Measurements from ENCODE around the gene ARMH3. TPM values are rescaled to one million over a fixed set of nuclear protein-coding genes. Genes with fewer than 3 reads are reported as not detected.
A peak's percentile ranks its signal among the peaks of the same experiment; 100 is the strongest.

The ARMH3 gene
- total RNA-seq, 1 donor from 2014 or later, result 28.8 TPM

GRCh38 chr10:101888251-101888949 is 167.6 kb downstream of the ARMH3 start:
- H3K36me3 Mint-ChIP-seq (ENCODE audit: unreplicated experiment), result peaks cover 11% of the 10 kb centered on the region
- H3K27me3 Mint-ChIP-seq (ENCODE audit: unreplicated experiment), result no peaks in the 10 kb centered on the region
- no peak overlapping the region for H3K4me3 Mint-ChIP-seq (ENCODE audit: unreplicated experiment)
- TF ChIP-seq, protein P1, sequence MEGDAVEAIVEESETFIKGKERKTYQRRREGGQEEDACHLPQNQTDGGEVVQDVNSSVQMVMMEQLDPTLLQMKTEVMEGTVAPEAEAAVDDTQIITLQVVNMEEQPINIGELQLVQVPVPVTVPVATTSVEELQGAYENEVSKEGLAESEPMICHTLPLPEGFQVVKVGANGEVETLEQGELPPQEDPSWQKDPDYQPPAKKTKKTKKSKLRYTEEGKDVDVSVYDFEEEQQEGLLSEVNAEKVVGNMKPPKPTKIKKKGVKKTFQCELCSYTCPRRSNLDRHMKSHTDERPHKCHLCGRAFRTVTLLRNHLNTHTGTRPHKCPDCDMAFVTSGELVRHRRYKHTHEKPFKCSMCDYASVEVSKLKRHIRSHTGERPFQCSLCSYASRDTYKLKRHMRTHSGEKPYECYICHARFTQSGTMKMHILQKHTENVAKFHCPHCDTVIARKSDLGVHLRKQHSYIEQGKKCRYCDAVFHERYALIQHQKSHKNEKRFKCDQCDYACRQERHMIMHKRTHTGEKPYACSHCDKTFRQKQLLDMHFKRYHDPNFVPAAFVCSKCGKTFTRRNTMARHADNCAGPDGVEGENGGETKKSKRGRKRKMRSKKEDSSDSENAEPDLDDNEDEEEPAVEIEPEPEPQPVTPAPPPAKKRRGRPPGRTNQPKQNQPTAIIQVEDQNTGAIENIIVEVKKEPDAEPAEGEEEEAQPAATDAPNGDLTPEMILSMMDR (IDR thresholded peaks at IDR 0.05), result no peak
- DNase-seq (ENCODE audit: extremely low spot score, unreplicated experiment), result no peak
- peaks cover under 1% of the 10 kb centered on the region for H3K4me1 Mint-ChIP-seq (ENCODE audit: unreplicated experiment)
- H3K27ac Mint-ChIP-seq (ENCODE audit: unreplicated experiment), result no peak overlapping the region
- no peaks in the 10 kb centered on the region for H3K9me3 Mint-ChIP-seq (ENCODE audit: unreplicated experiment)

DNA sequence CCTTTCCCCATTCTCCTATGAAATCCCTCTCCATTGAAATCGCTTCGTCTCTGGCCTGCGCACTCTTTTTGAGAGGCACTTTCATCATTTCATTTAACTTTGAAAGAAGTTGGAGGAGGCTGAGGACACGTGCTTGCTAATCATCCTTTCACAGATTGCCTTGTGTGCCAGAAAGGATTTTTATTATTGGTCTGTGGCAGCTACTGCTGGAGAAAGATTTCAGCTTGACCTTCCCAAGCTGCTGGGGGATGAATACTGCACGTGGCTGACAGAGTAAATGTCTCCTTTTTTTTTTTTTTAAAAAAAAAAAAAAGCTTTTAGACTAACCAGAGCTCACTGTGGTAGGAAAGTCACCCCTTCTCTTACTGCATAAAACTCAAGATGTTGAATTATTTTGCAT is 168.2 kb downstream of the ARMH3 start:
- Mint-ChIP-seq H3K36me3 (ENCODE audit: unreplicated experiment) (peaks cover 11% of the 10 kb centered on the region), H3K27ac (ENCODE audit: unreplicated experiment) (no peak overlapping the region), H3K9me3 (ENCODE audit: unreplicated experiment) (no peaks in the 10 kb centered on the region), H3K4me3 (ENCODE audit: unreplicated experiment) (no peak overlapping the region), H3K4me1 (ENCODE audit: unreplicated experiment) (no peaks in the 10 kb centered on the region), H3K27me3 (ENCODE audit: unreplicated experiment) (no peaks in the 10 kb centered on the region)
- TF ChIP-seq, protein P1 (IDR thresholded peaks at IDR 0.05), result no peak
- DNase-seq (ENCODE audit: extremely low spot score, unreplicated experiment), result no peak

- Mint-ChIP-seq H3K27me3 (ENCODE audit: unreplicated experiment) (no peaks in the 10 kb centered on the region), H3K4me1 (ENCODE audit: unreplicated experiment) (no peaks in the 10 kb centered on the region), H3K27ac (ENCODE audit: unreplicated experiment) (no peak overlapping the region), H3K36me3 (ENCODE audit: unreplicated experiment) (peaks cover 11% of the 10 kb centered on the region), H3K9me3 (ENCODE audit: unreplicated experiment) (no peaks in the 10 kb centered on the region), H3K4me3 (ENCODE audit: unreplicated experiment) (no peak overlapping the region)
- DNase-seq (ENCODE audit: extremely low spot score, unreplicated experiment), result no peak
- TF ChIP-seq, protein P1 (IDR thresholded peaks at IDR 0.05), result no peak
Observed at GRCh38 chr10:101886521-101887312, 169.3 kb downstream of the ARMH3 start.

DNA sequence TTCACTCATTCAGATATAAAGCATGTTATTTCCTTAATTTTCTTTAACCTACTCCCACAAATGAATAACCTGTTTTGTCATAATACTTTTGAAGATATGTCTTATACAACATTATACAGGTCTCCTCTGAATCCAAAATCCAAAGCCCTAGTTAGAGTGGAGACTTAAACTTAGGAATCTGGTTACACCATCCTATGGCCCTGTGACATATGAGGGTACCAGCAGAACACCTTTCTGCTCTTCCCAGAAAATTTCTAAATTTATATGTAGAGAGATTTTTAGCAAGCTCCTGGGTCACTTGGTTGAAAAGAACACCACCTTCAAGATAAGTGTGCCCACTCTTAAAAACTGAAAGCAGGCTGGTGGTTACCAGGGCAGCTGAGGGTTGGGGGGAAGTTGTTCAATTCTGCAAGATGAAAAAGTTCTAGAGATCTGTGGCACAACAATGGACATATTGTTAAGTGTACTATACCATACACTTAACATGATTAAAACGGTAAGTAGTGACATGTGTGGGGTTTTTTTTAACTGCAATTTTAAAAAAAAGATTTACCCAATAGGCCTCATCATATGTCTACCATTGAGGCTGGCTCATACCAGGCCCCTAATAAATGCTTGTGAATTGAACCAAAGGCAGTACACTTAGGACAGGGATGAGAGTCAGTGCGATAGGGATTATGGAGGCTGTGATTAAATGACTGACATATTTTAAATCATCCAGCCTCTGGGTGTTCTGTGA is 174.8 kb downstream of the ARMH3 start:
- DNase-seq (ENCODE audit: extremely low spot score, unreplicated experiment), result no peak
- peaks cover 10% of the 10 kb centered on the region for H3K4me1 Mint-ChIP-seq (ENCODE audit: unreplicated experiment)
- no peak overlapping the region for H3K27ac Mint-ChIP-seq (ENCODE audit: unreplicated experiment)
- no peaks in the 10 kb centered on the region for H3K9me3 Mint-ChIP-seq (ENCODE audit: unreplicated experiment)
- TF ChIP-seq, protein P1 (IDR thresholded peaks at IDR 0.05), result no peak
- H3K4me3 Mint-ChIP-seq (ENCODE audit: unreplicated experiment), result no peak overlapping the region
- peaks cover 3% of the 10 kb centered on the region for H3K36me3 Mint-ChIP-seq (ENCODE audit: unreplicated experiment)
- no peaks in the 10 kb centered on the region for H3K27me3 Mint-ChIP-seq (ENCODE audit: unreplicated experiment)

DNA sequence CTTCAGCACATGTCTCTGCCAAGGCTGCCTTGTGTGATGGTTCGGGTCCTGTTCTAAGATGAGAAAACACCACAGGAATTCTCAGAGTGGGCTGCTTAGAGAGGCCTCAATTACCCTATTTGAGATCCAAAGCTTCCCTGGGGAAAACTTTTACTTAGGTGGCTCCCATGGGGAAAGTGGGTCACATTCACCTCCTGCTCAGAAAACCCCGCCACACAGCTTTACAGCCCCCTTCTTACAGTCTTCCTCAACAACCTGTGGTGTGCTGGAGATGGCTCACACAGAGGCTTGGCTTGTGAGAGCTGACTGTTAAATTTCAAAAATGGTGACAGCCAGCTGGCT is 175.8 kb downstream of the ARMH3 start:
- DNase-seq (ENCODE audit: extremely low spot score, unreplicated experiment), result no peak
- Mint-ChIP-seq H3K36me3 (ENCODE audit: unreplicated experiment) (no peaks in the 10 kb centered on the region), H3K27ac (ENCODE audit: unreplicated experiment) (peak overlapping the region; percentile 14), H3K4me1 (ENCODE audit: unreplicated experiment) (peaks cover 10% of the 10 kb centered on the region), H3K27me3 (ENCODE audit: unreplicated experiment) (no peaks in the 10 kb centered on the region), H3K4me3 (ENCODE audit: unreplicated experiment) (no peak overlapping the region), H3K9me3 (ENCODE audit: unreplicated experiment) (no peaks in the 10 kb centered on the region)
- TF ChIP-seq, protein P1 (IDR thresholded peaks at IDR 0.05), result no peak
